NCI-H1930 (cell line): Measurements from ENCODE around the gene OSGEP.
A peak's percentile ranks its signal among the peaks of the same experiment; 100 is the strongest.

Experiments used
- DNase-seq, 2 experiments: peaks; one replicate each; lab custom pipeline; 2025; lab: John Stamatoyannopoulos, UW

The OSGEP gene

DNA sequence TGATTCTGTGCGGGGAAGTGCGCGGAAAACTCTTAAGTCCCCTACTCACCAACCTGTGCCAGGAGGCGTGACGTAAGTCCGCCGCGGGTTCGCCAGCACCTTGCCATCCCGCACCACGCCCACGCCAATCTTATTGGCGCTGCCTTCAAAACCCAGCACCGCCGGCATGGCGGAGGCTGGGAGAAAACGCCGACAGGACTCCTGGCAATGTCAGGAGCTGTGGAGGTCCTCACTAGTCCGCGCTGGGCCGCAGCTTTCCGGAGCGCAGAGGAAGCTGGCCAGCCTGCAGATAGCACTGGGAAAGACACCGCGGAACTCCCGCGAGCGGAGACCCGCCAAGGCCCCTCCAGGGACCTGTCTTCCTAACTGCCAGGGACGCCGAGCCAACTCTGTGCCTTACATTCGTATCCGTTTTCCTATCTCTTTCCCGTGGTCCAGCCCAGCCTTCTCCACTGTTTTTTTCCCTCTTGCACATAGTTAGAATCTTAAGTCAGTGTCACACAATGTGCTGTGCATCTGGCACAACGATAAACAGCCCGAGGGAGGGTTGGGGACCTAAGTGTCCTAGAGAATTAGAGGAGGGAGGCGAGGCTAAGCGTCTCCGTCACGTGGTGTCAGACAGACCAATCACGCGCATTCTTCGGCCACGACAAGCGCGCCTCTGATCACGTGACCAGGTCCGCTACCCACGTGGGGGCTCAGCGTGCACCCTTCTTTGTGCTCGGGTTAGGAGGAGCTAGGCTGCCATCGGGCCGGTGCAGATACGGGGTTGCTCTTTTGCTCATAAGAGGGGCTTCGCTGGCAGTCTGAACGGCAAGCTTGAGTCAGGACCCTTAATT lies at the start of gene OSGEP, which contains the start of gene APEX1:
Gene OSGEP, minus strand, starts transcription at position 297 of the 839 bp plus-strand sequence. Its CDS starts 129 bp downstream, at position 168.
Gene APEX1, plus strand, starts transcription at position 711 of the 839 bp plus-strand sequence. CDS start 420 bp downstream, outside the sequence.
- peak; percentile 98 to 99 for DNase-seq

DNA sequence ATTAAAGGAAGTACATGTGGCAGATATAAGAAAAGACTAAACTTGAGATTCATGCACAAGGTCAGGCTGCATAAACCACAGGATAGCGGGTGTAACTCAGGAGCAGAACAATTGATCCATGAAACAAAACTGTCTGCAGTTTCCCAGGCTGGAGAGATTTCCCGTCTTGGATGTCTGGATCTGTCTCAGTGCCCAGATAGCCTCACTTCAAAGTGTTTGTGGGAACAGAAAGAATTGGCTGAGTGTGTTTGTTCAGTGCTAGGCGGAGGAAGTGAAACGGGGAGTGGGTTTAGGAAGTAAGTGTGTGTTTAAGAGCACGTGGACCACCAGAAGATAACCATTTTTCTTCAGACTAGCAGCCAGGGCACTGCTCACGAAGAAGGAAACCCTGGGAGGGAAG lies 49.3 kb upstream of the OSGEP start:
- no peak for DNase-seq

DNA sequence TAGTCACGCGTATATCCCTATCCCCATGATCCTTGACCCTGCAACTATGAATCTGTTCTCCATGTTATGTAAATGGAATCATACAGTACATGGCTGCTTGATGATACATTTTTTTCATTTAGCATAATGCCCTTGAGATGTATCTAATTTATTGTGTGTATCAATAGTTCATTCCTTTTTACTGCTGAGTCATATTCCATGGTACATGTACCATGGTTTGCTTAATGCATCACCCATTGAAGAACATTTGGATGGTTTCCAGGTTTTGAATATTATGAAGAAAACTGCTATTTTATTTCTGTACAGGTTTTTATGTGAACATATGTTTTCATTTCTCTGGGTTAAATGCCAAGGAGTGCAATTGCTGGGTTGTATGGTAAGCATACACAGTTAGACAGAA lies 46.7 kb upstream of the OSGEP start:
- no peak for DNase-seq

DNA sequence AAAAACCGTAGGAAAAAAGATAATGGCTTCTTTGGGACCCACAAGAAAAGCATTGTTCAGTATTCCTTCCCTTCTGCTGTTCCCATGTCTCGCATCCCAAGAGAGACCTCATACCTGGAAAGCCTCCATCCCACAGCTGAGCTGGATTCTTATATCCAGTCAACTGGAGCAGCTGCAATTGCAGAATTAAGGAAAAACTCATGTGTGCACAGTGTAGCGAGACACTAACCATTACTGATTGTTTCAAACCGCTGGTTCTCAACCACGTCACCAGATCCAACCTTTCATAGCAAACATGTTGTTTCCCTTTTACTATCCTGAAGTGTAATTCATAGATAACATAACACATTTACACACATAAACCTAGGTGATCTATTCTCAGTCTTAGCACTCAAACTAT lies 45.3 kb upstream of the OSGEP start:
- DNase-seq: no peak

DNA sequence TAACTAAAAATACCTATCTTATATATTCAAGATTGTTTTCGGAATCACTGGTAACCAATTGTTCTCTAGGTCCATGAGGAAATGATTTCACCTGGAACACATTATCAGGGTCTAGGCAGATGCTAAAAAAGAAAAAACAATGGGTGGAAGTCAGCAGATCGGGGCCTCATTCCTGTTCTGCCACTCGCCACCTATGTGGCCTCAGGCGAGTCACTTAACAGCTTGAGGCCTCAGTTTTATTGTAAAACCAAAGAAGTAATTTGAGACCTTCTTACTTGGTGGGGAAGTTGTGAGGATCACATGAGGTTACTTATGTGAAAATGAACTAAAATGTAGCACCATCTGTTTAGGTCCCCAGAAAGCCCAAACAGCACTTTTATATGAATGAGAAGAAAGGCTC lies 44.5 kb upstream of the OSGEP start:
- no peak for DNase-seq

DNA sequence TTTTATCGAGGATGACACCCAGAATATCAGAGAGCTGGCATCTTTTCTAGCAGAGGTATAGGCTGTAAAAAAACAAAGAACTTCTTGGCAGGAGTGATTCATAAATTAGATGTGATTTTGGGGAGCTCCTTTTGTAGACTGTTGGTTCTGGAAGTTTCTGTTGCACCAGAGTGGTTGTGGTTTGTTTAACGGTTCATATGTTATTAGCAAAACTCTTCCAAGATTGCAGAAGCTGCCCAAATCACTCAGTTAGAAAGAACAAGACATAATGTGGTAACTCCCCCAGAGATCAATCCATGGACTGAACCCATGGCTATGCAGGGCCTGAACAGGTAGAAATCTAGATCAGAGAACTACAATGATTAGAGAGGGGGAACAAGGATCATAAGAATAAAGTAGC lies 44.0 kb upstream of the OSGEP start:
- no peak for DNase-seq

DNA sequence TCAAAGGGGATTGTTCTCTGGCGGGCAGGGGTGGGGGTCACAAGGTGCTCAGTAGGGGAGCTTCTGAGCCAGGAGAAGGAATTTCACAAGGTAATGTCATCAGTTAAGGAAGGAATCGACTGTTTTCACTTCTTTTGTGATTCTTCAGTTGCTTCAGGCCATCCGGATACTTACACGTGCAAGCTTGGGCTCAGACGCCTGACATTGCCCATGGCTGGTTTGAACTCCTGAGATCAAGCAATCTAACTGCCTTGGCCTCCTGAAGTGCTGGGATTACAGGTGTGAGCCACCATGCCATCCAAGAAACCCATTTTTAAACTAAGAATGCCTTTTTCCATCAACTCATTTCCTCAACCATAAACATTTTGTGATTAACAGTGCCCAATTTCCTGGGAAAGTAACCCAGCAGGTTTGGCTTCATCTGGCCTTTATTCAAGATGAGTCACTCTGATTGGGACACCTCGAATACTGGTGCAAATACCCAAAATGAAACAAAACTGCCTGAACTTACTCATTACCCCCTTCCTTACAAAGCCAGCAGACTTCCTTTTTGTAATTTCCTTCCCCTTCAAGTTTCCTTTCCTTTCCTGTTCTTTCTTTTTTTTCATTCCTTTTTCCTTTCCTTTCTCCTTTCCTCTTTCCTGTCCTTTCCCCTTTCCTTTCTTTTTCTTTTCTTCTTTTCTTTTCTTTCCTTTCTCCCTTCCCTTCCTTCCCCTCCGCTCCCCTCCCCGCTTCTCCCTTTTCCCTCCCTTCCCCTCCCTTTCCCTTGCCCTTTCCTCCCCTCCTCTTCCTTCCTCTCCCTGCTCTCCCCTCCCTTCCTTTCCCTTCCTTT lies 40.5 kb upstream of the OSGEP start:
- DNase-seq: no peak

DNA sequence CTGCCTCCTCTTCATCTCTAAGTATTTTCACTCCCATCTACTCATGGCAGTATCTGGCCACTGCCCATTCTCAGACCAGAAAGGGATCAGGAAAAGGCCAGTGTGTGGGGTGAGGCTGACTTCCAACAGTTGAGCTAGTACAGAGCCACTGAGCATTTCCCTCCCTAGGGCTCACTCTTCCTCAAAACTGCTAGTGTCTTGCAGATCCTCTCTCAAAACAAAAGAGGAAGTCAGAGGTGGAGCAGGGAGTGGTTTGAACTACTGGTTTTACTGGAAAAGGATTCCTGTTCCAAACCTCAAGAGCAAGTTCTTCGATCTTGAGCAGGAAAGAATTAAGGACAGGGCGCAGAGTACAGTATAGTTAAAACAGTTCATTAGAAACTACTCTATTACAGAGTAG lies 39.0 kb upstream of the OSGEP start:
- DNase-seq: no peak

DNA sequence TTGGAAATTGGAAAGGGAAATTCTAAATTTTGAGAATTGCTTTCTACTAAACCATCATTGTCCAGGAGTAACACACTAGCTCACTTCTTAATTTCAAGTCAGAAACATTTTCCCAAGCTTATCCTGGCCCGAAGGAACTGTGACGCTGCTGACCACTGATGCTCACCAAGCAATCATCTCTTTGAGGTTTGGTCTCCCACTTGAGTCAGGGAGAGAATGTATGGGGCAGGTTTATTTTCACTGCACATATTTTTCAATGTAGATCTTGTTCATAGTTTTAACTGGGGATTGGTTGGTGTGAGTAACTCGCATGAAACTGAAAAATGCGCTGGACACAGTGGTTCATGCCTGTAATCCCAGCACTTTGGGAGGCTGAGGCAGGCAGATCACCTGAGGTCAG lies 37.9 kb upstream of the OSGEP start:
- no peak for DNase-seq

DNA sequence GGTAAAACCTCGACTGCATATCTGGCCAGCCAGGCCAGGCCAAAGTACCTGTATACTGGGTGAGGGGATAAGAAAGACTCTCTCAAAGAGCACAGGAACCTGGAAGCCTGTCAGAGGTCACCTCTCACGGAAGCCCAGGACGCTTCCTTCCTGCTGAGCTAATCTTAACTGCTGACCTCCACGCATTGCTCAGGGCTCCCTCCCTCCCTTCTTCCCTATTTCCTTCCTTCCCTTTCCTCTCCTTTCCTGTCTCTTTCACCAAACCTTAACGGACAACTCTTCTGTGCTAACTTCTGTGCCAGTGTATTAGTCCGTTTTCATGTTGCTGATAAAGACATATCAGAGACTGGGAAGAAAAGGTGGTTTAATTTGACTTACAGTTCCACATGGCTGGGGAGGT lies 36.0 kb upstream of the OSGEP start:
- no peak for DNase-seq

DNA sequence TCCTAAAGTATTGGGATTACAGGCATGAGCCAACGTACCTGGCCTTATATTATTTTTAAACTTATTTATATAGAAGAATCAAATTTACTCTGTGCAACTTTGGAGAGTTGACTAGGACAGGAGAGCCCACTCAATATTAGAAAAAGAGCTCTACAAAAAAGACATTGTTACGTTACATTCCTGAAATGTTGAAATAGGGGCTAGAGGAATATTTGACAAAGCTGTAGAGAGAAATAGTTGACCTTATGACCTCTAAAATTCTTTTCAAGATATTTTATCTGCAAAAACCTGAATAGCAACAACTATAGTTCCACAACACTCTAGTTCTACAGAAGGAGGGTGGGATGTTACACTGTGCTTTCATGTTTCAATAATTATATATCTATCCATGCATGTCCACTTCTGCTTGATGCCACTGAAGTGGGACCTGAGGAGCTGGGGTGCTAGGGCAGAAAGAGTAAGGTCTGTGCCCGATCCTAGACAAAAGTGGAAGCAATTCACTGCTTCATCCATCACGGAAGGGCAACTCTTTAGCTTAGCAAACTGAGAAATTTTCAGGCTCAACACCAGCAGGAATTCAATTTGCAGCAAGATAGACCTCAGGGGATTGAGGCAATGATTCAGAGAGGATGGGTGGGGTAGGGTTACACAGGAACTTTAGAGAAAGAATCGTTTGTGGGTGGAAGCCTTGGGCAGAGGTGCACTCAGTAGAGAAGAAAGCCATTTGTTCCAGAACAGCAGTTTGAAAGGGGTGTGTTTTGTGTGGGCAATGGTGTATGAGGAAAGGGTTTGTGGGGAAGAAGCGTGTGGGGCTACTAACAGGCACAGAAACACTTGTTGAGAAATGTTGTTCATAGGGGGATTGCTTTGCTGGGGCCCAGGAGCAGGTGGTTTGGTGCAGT lies 34.7 kb upstream of the OSGEP start:
- DNase-seq: no peak

DNA sequence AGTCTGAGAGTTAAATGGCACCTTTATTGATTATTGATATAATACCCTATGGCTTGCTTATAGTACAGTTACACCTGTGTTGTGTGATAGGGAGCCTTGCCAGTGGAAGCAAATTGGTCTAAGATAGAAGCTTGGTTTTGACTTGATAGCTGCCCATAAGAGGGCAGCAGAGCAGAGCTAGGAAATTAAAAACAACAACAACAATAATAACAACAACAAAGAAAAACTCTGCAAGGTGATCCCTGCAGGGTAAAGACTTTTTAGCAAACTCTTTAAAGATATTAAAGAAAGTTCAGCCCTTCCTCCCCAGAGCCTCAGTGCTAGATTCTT lies 32.7 kb upstream of the OSGEP start:
- DNase-seq: no peak

DNA sequence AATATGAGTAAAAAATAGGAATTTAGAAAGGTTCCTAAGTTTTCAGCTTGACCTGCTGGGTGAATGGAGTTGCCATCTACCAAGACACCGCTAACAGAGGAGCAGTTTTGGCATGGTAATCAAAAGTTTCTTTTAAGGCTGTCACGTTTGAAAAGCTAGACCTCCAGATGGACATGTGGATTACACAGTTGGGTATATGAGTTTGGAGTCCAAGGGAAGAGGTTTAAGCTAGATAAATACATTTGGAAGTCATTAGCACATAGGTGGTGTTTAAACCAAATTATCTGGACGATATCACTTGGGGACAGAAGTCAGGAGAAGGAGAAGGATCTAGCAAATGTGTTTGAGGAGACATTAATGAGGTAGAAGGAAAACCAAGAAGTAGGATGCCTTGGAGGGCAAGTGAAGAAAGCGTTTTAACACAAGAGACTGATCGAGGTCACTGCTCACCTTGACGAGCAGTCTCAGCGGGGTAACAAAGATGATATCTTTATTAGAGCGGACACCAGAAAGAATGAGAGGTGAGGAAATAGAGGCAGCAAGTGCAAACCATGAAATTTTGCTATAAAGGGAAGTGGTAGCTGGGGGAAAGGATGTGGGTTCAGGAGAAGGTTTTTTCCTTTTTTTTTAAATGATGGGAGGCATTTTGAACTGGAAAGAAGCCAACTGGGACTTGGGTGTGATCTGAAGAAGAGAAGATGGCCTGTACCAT lies 32.2 kb upstream of the OSGEP start:
- no peak for DNase-seq

DNA sequence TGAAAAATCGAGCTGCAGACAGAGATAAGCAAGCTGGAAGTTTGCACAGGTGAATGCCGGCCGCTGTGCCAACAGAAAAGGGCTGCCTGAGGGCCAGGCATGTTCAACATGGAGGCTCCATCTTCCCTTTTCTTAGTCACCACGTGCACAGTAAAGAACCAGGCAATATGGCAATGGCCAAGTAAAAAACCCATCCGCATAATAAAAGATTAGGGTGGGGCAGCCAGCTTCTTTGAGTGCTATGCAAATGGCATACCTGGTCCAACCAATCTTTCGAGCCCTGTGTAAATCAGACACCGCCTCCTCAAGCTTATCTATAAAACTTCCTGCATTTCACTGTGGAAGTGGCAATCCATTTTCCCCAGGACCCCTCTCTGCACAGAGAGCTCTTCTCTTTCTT lies 31.3 kb upstream of the OSGEP start:
- no peak for DNase-seq

DNA sequence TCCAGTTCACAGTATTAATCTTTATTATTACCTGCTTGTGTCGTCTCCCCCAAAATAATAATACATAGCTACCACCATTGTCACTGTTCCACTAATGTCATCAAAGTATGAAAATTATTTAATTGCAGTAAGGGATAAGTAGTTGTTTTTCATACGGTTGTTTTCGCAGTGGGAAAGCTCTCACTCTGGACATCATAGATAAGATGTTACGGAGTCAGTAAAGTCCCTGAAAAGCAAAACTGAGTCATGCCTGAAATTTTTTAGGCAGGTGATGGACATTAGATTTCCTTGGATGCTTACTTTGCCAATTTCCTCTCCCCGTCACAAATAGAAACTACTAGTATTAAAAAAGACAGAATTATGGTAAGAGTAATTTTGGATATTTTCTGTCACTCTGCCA lies 27.8 kb upstream of the OSGEP start:
- DNase-seq: no peak

DNA sequence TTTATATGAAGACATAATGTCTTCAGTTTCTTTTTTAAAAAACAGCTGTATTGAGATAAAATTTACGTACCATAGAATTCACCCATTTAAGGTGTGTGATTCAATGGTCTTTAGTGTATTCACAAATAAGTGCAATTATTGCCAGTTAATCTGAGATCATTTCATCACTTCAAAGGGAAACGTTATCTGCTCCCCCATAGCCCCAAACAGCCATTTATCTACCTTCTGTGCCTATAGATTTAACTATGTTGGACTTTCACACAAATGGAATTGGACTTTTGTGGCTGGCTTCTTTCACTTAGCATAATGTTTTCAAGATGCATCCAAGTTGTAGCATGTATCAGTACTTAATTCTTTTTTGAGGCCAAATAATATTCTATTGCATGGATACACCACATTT lies 24.3 kb upstream of the OSGEP start:
- no peak for DNase-seq

DNA sequence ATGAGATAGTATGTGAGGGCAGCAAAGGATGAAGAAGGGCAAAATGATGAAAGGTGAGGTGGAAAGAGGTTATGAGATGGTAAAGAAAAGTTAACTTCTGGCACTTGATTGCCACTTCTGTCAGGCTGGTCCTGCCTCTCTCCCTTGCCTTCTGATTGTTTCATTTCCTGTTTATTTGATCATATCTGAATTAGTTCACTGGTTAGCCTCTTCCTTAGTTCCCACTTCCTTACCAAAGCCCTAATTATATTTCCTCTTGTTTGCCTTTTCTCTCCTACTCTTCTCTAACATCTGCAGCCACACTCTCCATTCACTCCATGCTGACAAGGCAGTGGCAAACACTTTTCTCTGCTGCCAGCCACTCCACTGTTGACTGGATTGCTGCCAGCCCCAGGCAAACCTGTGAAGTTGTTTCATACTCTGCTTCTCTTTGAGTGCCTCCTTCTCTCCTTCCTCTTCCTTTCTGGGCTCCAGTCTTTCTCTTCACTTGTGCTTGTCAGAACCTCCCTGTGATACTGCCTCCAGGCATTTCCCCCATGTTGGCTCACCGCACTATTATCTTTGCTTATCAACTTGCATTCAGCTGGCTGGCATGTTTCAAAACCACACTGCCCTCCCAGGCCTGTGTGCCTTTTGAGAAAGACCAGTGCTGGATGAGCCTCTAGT lies 22.7 kb upstream of the OSGEP start:
- no peak for DNase-seq

DNA sequence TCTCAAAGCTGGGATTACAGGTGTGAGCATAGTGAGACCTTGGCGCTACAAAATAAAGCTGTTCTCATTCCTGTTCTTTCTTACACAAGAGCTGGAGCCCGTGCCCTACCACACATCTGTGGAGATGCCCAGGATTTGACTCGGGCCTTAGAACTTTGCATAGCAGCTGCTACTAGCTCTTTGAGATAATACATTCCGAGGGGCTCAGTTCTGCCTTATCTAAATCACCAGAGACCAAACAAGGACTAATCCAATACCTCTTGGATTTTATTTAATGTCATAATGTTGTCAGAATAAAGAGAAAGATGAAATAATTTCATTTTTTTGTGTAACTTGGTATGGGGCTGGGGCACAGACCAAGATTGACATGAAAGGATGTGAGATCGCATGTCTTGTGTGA lies 22.2 kb upstream of the OSGEP start:
- no peak for DNase-seq

DNA sequence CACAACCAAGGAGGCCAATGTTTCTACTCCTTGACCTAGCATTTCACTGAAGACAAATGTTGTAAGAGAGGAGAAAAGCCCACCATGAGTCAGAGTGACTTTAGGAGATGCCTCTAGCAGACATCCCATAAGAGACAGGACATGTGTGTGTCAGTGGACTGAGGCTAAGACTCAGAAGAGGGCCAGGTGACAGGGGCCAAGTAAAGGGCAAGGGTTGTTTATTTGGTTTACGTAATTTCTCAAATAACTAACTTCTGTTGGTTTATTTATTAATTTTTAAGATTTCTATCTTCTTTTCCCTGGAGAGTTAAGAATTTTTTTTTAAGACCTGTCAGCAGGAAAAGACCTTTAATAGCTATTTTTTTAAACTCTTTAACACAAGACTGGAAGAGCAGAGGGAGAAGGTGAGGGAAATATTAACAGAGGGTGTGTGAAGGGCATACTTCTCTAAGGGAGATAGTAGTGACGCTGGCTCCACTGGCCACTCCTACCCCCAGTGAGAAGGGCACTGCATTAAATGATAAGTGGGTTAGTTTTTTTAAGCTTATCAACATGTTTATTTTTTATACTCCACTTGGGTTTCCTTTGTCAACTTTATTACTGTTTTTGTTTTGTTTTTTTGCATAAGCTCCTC lies 18.0 kb upstream of the OSGEP start:
- DNase-seq: no peak

DNA sequence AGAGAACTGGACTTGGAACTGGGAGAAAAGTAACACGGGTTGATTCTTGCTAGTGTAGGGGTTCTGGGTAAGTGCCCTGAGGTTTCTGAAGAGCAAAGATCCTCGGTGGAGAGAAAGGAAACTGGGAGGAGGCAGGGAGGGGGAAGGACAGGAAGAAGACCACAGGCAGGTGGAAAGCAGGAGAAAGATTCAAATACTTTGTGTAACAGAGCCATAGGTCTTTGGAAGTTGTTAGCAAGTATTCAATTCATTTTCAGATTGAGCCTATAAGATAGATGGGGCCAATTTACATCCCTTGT lies 15.9 kb upstream of the OSGEP start:
- DNase-seq: no peak
